Tibial artery (tissue), 4 donors: Measurements from ENCODE around the gene POLR3A.

ENCODE experiments used
- DNase-seq, 2 donors: peaks; one replicate each; pipeline ENCODE4 v3.0.0-alpha.2; 2019
- H3K27ac ChIP-seq, 2 donors: fragments of 200-600 bp; sonication (generic) in 1 of 2; 1 replicate in 1 of 2; 2 replicates in 1 of 2; pipeline ENCODE4 v1.5.1; 2018 to 2019; ENCODE audit warnings: mild to moderate bottlenecking in 1 of 2
- H3K27me3 ChIP-seq, 2 donors: fragments of 200-600 bp; sonication (generic) in 1 of 2; one replicate each; pipeline versions ENCODE4 v1.5.1 to v1.6.0; 2016 to 2019
- H3K36me3 ChIP-seq, 3 donors: fragments of 200-600 bp; sonication (generic) in 2 of 3; one replicate each; pipeline ENCODE4 v1.5.1; 2016 to 2019; ENCODE audit warnings: mild to moderate bottlenecking in 2 of 3
- H3K4me1 ChIP-seq, 4 donors: fragments of 200-600 bp; sonication (generic) in 2 of 4; 1 replicate in 3 of 4; 2 replicates in 1 of 4; pipeline ENCODE4 v1.5.1; 2016 to 2019
- H3K4me3 ChIP-seq, 2 donors: fragments of 200-600 bp; sonication (generic) in 1 of 2; 1 replicate in 1 of 2; 2 replicates in 1 of 2; pipeline ENCODE4 v1.5.1; 2018 to 2019; ENCODE audit warnings: mild to moderate bottlenecking in 2 of 2
- H3K9me3 ChIP-seq, 3 donors: fragments of 200-600 bp; sonication (generic) in 1 of 3; one replicate each; pipeline ENCODE4 v1.5.1; 2016 to 2019
- CTCF ChIP-seq, 2 experiments: fragments of 200-600 bp in 1 of 2; fragments of 450-650 bp in 1 of 2; IDR thresholded peaks; one replicate each; pipeline ENCODE4 v1.5.1; 2017 to 2019; ENCODE audit warnings: antibody characterized with exemption in 2 of 2, mild to moderate bottlenecking in 1 of 2, moderate library complexity in 1 of 2
- intact Hi-C: fragments of 100-400 bp; cut with DNase I; formaldehyde crosslinking; loops from one replicate; pipeline ENCODE4 v1.15.0; 2023; ENCODE audit warnings: low total_unique reads

The POLR3A gene

GRCh38 chr10:77919713-77920108 is 109.6 kb downstream of the POLR3A start:
- peaks cover 0 to 54% (median 18%) of the 10 kb centered on the region in 4 donors for H3K4me1 ChIP-seq
- no peak for TF ChIP-seq CTCF (IDR thresholded peaks at IDR 0.05)
- no peak overlapping the region for H3K4me3 ChIP-seq
- no peaks in the 10 kb centered on the region for H3K27me3 ChIP-seq
- intact Hi-C loops = loop anchor here (10.0 kb wide), 1 partner anchor 75 kb away; no protein-coding TSS in a partner anchor
- H3K27ac ChIP-seq = no peak overlapping the region
- H3K9me3 ChIP-seq = no peaks in the 10 kb centered on the region
- no peak for DNase-seq
- H3K36me3 ChIP-seq = peaks cover 0 to 10% (median 0%) of the 10 kb centered on the region in 3 donors
